ENCODE measurements around the gene PGAM2. TPM values are rescaled to one million over a fixed set of nuclear protein-coding genes. Genes with fewer than 3 reads are reported as not detected.
"Not testable (repeated sequence)": the region's sequence is repeated elsewhere in the genome, so short reads cannot be mapped to it uniquely, and the experiment has no call there.

PGAM2 gene
- total RNA-seq, 1 experiment from 2014 or later = 0.27 TPM

DNA sequence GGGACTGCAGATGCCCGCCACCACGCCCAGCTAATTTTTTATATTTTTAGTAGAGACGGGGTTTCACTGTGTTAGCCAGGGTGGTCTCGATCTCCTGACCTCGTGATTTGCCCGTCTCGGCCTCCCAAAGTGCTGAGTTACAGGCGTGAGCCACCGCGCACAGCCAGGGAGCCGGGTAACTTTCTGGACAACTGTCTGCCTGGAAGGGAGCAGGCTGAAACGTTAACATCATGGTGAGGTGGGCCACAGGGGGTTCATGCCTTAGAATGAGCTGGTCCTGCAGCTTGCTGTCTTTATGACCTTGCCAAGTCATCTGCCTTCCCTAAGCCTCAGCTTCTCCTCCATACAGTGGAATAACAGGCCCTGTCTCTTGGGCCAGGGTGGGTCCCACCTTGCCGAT lies 34.0 kb downstream of the PGAM2 start:
- H3K36me3 ChIP-seq (ENCODE audit: control insufficient read depth in 1 of 2, insufficient read depth in 2 of 2, low read length in 2 of 2); RAD21 ChIA-PET (ENCODE audit: low non-redundant PET in 1 of 2, low total read pairs in 2 of 2, uncharacterized antibody in 2 of 2, unreplicated experiment in 2 of 2); H4K20me1 ChIP-seq (ENCODE audit: insufficient read depth); POLR2A ChIA-PET; H3K4me2 ChIP-seq (ENCODE audit: low read length); H3K9ac ChIP-seq (ENCODE audit: low read length); H3K79me2 ChIP-seq (ENCODE audit: insufficient read depth, low read length); H3K27ac ChIP-seq (ENCODE audit: low read depth, low read length); H3K9me3 ChIP-seq (ENCODE audit: control insufficient read depth in 1 of 2, insufficient read depth in 1 of 2, low read depth in 1 of 2, low read length in 2 of 2); DNase-seq (ENCODE audit: low read depth, low spot score); H3K4me3 ChIP-seq (replicated peaks in 1 of 2; ENCODE audit: low read depth in 1 of 2, low read length in 2 of 2); H2AFZ ChIP-seq (ENCODE audit: low read depth, low read length, poor library complexity, severe bottlenecking); CTCF ChIA-PET; H3K4me1 ChIP-seq (ENCODE audit: control insufficient read depth in 1 of 2, insufficient read depth in 2 of 2, low read length in 2 of 2); H3K27me3 ChIP-seq (ENCODE audit: insufficient read depth, low read length); intact Hi-C loops (cut with micrococcal nuclease); H3K9me2 ChIP-seq (ENCODE audit: insufficient read depth); BruUV-seq (replicated peaks); ATAC-seq: not testable (repeated sequence)

DNA sequence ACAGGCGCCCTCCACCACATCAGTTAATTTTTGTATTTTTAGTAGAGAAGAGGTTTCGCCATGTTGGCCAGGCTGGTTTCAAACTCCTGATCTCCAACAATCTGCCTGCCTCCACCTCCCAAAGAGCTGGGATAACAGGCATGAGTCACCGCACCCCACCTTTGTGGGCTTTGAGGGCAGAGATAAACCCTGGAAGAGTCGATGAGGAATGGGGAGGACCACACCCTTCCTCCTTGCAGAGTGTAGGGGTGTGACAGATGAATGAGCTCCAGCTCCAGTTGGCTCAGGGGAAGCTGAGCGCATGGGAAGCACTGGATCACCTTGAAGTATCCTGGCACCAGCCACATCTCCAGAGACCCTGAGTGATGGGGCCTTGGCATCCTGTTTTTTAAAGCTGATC lies 35.3 kb downstream of the PGAM2 start:
- H3K9me2 ChIP-seq (ENCODE audit: insufficient read depth); CTCF ChIA-PET; H3K4me2 ChIP-seq (ENCODE audit: low read length); H3K27ac ChIP-seq (ENCODE audit: low read depth, low read length); POLR2A ChIA-PET; RAD21 ChIA-PET (ENCODE audit: low non-redundant PET in 1 of 2, low total read pairs in 2 of 2, uncharacterized antibody in 2 of 2, unreplicated experiment in 2 of 2); H3K4me1 ChIP-seq (ENCODE audit: control insufficient read depth in 1 of 2, insufficient read depth in 2 of 2, low read length in 2 of 2); H3K79me2 ChIP-seq (ENCODE audit: insufficient read depth, low read length); H3K4me3 ChIP-seq (replicated peaks in 1 of 2; ENCODE audit: low read depth in 1 of 2, low read length in 2 of 2); H4K20me1 ChIP-seq (ENCODE audit: insufficient read depth); BruUV-seq (replicated peaks); H3K9me3 ChIP-seq (ENCODE audit: control insufficient read depth in 1 of 2, insufficient read depth in 1 of 2, low read depth in 1 of 2, low read length in 2 of 2); intact Hi-C loops (cut with micrococcal nuclease); H3K9ac ChIP-seq (ENCODE audit: low read length); H2AFZ ChIP-seq (ENCODE audit: low read depth, low read length, poor library complexity, severe bottlenecking); DNase-seq (ENCODE audit: low read depth, low spot score); H3K36me3 ChIP-seq (ENCODE audit: control insufficient read depth in 1 of 2, insufficient read depth in 2 of 2, low read length in 2 of 2); H3K27me3 ChIP-seq (ENCODE audit: insufficient read depth, low read length): not testable (repeated sequence)
- peak; percentile 76 for ATAC-seq

DNA sequence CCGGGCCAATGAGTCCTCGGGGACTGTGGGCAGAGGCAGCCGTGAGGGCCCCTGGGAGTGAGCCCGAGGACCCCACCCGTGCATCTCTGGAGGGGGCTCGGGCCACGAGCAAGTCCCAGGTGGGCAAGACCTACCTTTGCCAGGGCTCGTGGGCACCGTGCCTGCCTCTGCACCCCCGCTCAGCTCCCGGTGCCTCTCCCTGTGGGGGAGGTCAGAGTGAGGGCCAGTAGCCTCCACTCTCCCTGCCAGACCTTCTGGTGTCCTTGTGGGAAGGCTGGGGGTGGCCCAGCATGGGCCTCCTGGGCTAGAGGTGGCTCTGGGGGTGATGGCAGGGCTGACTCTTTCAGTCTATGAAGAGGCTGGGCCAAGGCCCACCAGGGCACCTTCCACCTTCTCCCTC lies 35.9 kb downstream of the PGAM2 start:
- H3K4me1 ChIP-seq (ENCODE audit: control insufficient read depth in 1 of 2, insufficient read depth in 2 of 2, low read length in 2 of 2); ATAC-seq; CTCF ChIA-PET; H3K4me2 ChIP-seq (ENCODE audit: low read length); POLR2A ChIA-PET; H3K9ac ChIP-seq (ENCODE audit: low read length); H3K4me3 ChIP-seq (replicated peaks in 1 of 2; ENCODE audit: low read depth in 1 of 2, low read length in 2 of 2); BruUV-seq (replicated peaks); H4K20me1 ChIP-seq (ENCODE audit: insufficient read depth); H3K36me3 ChIP-seq (ENCODE audit: control insufficient read depth in 1 of 2, insufficient read depth in 2 of 2, low read length in 2 of 2); H2AFZ ChIP-seq (ENCODE audit: low read depth, low read length, poor library complexity, severe bottlenecking); RAD21 ChIA-PET (ENCODE audit: low non-redundant PET in 1 of 2, low total read pairs in 2 of 2, uncharacterized antibody in 2 of 2, unreplicated experiment in 2 of 2); H3K9me3 ChIP-seq (ENCODE audit: control insufficient read depth in 1 of 2, insufficient read depth in 1 of 2, low read depth in 1 of 2, low read length in 2 of 2); intact Hi-C loops (cut with micrococcal nuclease); H3K9me2 ChIP-seq (ENCODE audit: insufficient read depth); H3K27ac ChIP-seq (ENCODE audit: low read depth, low read length); DNase-seq (ENCODE audit: low read depth, low spot score); H3K27me3 ChIP-seq (ENCODE audit: insufficient read depth, low read length); H3K79me2 ChIP-seq (ENCODE audit: insufficient read depth, low read length): not testable (repeated sequence)

DNA sequence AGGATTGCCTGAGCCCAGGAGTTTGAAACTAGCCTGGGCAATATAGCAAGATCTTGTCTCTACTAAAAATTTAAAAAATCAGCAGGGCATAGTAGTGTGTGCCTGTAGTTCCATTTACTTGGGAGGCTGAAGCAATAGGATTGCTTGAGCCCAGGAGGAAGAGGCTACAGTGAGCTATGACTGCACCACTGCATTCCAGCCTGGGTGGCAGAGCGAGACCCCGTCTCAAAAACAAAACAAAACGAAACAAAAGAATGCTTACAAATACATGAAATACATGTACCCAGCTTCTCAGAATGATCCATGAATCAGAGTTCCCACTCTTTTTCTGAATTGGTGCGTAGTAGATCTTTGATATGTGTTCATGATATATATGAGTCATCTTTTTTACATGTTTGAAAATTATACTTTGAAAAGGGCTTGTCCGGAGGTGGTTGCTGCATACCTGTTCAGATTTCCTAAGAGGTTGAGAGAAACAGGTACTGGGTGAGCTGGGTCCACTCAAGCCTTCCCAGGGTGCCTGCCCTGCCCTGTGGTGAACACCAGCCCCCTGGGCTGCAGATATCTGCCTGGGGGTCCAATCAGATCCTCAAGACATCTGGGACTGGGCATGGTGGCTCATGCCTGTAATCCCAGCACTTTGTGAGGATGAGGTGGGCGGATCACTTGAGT lies 42.4 kb downstream of the PGAM2 start:
- H3K4me1 ChIP-seq (ENCODE audit: control insufficient read depth in 1 of 2, insufficient read depth in 2 of 2, low read length in 2 of 2); H3K4me2 ChIP-seq (ENCODE audit: low read length); CTCF ChIA-PET; H3K27me3 ChIP-seq (ENCODE audit: insufficient read depth, low read length); H3K36me3 ChIP-seq (ENCODE audit: control insufficient read depth in 1 of 2, insufficient read depth in 2 of 2, low read length in 2 of 2); H3K9ac ChIP-seq (ENCODE audit: low read length); ATAC-seq; DNase-seq (ENCODE audit: low read depth, low spot score); intact Hi-C loops (cut with micrococcal nuclease); H3K79me2 ChIP-seq (ENCODE audit: insufficient read depth, low read length); BruUV-seq (replicated peaks); H3K9me2 ChIP-seq (ENCODE audit: insufficient read depth); H2AFZ ChIP-seq (ENCODE audit: low read depth, low read length, poor library complexity, severe bottlenecking); RAD21 ChIA-PET (ENCODE audit: low non-redundant PET in 1 of 2, low total read pairs in 2 of 2, uncharacterized antibody in 2 of 2, unreplicated experiment in 2 of 2); H3K27ac ChIP-seq (ENCODE audit: low read depth, low read length); H3K9me3 ChIP-seq (ENCODE audit: control insufficient read depth in 1 of 2, insufficient read depth in 1 of 2, low read depth in 1 of 2, low read length in 2 of 2); POLR2A ChIA-PET; H3K4me3 ChIP-seq (replicated peaks in 1 of 2; ENCODE audit: low read depth in 1 of 2, low read length in 2 of 2); H4K20me1 ChIP-seq (ENCODE audit: insufficient read depth): not testable (repeated sequence)

Measured in HCT116 (cell line).